Duodenal mucosa (tissue), 2 donors: ENCODE data around the gene TNPO3.
"Not testable (repeated sequence)": the region's sequence is repeated elsewhere in the genome, so short reads cannot be mapped to it uniquely, and the experiment has no call there.

Experiments used
- H3K27ac ChIP-seq: one replicate; pipeline ENCODE4 v1.7.0; 2013; ENCODE audit warnings: low read depth, low read length
- H3K27me3 ChIP-seq, 2 donors: one replicate each; pipeline ENCODE4 v1.7.0; 2013; ENCODE audit warnings: low read length in 2 of 2, control low read depth in 1 of 2; ENCODE audit not compliant: insufficient read depth in 2 of 2, control insufficient read depth in 1 of 2
- H3K36me3 ChIP-seq, 2 donors: one replicate each; pipeline ENCODE4 v1.7.0; 2013; ENCODE audit warnings: low read length in 2 of 2, control low read depth in 1 of 2; ENCODE audit not compliant: insufficient read depth in 2 of 2, control insufficient read depth in 1 of 2
- H3K4me1 ChIP-seq, 2 donors: one replicate each; pipeline ENCODE4 v1.7.0; 2013; ENCODE audit warnings: low read length in 2 of 2, control low read depth in 1 of 2; ENCODE audit not compliant: insufficient read depth in 2 of 2, control insufficient read depth in 1 of 2
- H3K4me3 ChIP-seq, 2 donors: one replicate each; pipeline ENCODE4 v1.7.0; 2013; ENCODE audit warnings: low read length in 2 of 2, low read depth in 1 of 2
- H3K9ac ChIP-seq, 2 donors: one replicate each; pipeline ENCODE4 v1.7.0; 2013; ENCODE audit warnings: low read length in 2 of 2, low read depth in 1 of 2
- H3K9me3 ChIP-seq, 2 donors: one replicate each; pipeline ENCODE4 v1.7.0; 2013; ENCODE audit warnings: low read length in 2 of 2, control low read depth in 1 of 2; ENCODE audit not compliant: control insufficient read depth in 1 of 2

Gene TNPO3

DNA sequence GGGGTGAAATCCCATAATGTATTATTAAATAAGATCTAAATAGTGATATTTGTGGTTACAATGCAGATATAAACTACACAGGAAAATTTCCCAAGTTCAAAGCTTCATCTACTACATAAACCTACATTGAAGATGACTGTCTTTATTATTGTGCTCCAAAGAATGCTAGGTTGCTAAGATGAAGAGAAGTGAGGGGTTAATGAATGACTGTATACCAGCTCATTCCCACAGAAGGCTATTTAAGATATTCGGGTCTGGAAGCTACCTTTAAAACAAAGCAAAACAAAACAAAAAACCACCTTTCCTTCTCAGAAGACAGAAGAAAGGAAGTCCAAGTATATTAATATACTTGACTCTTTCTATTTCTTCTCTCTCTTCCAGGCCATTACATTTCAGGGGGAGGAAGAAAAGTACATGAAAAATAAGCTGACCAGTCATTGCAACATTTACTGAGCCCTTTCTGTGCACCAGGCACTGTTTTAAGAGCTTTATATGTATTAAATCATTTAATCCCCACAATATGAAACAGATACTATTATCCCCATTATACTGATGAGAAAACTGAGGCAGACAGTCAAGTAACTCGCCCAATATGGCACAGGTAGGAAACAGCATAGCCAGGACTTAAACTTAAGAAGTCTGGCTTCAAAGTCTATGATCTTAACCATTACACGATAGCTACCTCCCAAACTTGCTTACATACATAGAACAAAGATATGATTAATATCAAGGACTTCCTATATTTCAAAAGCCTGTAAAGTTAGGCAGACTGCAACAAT is 48.1 kb downstream of the TNPO3 start:
- Histone ChIP-seq H3K27ac (no peak overlapping the region), H3K36me3 (peaks cover 5 to 20% of the 10 kb centered on the region in 2 donors), H3K27me3 (no peaks in the 10 kb centered on the region), H3K9ac (no peak overlapping the region), H3K9me3 (no peaks in the 10 kb centered on the region), H3K4me3 (no peak overlapping the region), H3K4me1 (no peaks in the 10 kb centered on the region)

- no peak overlapping the region for H3K4me3 ChIP-seq
- no peaks in the 10 kb centered on the region for H3K9me3 ChIP-seq
- H3K27ac ChIP-seq: no peak overlapping the region
- no peak overlapping the region for H3K9ac ChIP-seq
- H3K4me1 ChIP-seq: no peaks in the 10 kb centered on the region
- peaks cover 14 to 34% of the 10 kb centered on the region in 2 donors for H3K36me3 ChIP-seq
- H3K27me3 ChIP-seq: no peaks in the 10 kb centered on the region
These were observed 49.7 kb downstream of the TNPO3 start for GRCh38 chr7:129005186-129005585.

GRCh38 chr7:128997181-128997580 is 57.7 kb downstream of the TNPO3 start:
- H3K9me3 ChIP-seq: no peaks in the 10 kb centered on the region
- no peak overlapping the region for H3K9ac ChIP-seq
- H3K4me1 ChIP-seq: no peaks in the 10 kb centered on the region
- H3K4me3 ChIP-seq: no peak overlapping the region
- H3K27me3 ChIP-seq: no peaks in the 10 kb centered on the region
- no peak overlapping the region for H3K27ac ChIP-seq
- H3K36me3 ChIP-seq: peaks cover 23 to 58% of the 10 kb centered on the region in 2 donors

DNA sequence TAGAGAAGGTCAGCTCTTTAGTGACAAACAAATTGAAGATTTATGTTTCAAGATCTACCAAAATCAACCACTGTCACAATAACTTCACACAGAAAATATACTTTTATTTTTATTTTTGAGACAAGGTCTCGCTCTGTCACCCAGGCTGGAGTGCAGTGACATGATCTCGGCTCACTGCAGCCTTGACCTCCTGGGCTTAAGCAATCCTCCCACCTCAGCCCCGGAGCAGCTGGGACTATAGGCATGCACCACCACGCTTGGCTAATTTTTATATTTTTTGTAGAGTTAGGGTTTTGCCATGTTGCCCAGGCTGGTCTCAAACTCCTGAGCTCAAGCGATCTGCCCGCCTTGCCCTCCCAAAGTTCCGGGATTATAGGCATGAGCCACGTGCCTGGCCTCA is 60.4 kb downstream of the TNPO3 start:
- H3K9ac ChIP-seq, H3K27ac ChIP-seq, H3K9me3 ChIP-seq, H3K4me1 ChIP-seq, H3K4me3 ChIP-seq, H3K27me3 ChIP-seq: not testable (repeated sequence)
- H3K36me3 ChIP-seq: peaks cover 18 to 48% of the 10 kb centered on the region in 2 donors

- peaks cover 20 to 45% of the 10 kb centered on the region in 2 donors for H3K36me3 ChIP-seq
- H3K27ac ChIP-seq: no peak overlapping the region
- no peaks in the 10 kb centered on the region for H3K9me3 ChIP-seq
- H3K27me3 ChIP-seq: no peaks in the 10 kb centered on the region
- H3K9ac ChIP-seq: no peak overlapping the region
- no peak overlapping the region for H3K4me3 ChIP-seq
- H3K4me1 ChIP-seq: no peaks in the 10 kb centered on the region
These were observed 61.5 kb downstream of the TNPO3 start for GRCh38 chr7:128993419-128993818.

GRCh38 chr7:128989961-128990360 is 65.0 kb downstream of the TNPO3 start:
- Histone ChIP-seq H3K9me3 (no peaks in the 10 kb centered on the region), H3K4me1 (no peaks in the 10 kb centered on the region), H3K27ac (no peak overlapping the region), H3K27me3 (no peaks in the 10 kb centered on the region), H3K36me3 (peaks cover 25 to 55% of the 10 kb centered on the region in 2 donors), H3K9ac (no peak overlapping the region), H3K4me3 (no peak overlapping the region)

- H3K4me3 ChIP-seq: no peak overlapping the region
- no peak overlapping the region for H3K9ac ChIP-seq
- no peak overlapping the region for H3K27ac ChIP-seq
- H3K36me3 ChIP-seq: peaks cover 28 to 57% of the 10 kb centered on the region in 2 donors
- no peaks in the 10 kb centered on the region for H3K27me3 ChIP-seq
- H3K4me1 ChIP-seq: no peaks in the 10 kb centered on the region
- H3K9me3 ChIP-seq: no peaks in the 10 kb centered on the region
These were observed 66.5 kb downstream of the TNPO3 start for GRCh38 chr7:128988372-128988771.

GRCh38 chr7:128986609-128987008 is 68.3 kb downstream of the TNPO3 start:
- Histone ChIP-seq H3K27ac (no peak overlapping the region), H3K9ac (no peak overlapping the region), H3K27me3 (no peaks in the 10 kb centered on the region), H3K4me1 (no peaks in the 10 kb centered on the region), H3K4me3 (no peak overlapping the region), H3K9me3 (no peaks in the 10 kb centered on the region), H3K36me3 (peaks cover 41 to 69% of the 10 kb centered on the region in 2 donors)

DNA sequence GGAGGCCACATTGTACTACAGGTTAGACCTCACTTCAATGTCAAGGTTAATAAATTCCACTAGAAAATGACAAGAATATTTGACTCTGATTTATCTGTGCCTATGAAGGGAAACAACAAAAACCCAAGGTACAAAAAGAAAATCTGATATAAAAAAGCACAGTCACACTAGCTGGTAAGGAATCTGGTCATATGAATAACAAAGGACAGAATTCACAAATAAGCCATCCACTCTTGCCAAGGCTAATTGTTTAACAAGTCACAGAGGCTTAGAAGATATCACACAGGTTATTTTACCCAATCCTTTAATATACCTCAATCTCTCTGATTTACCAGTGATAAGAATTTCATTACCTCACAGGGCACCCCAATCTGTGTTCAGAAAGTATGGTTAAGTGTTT is 69.3 kb downstream of the TNPO3 start:
- no peak overlapping the region for H3K9ac ChIP-seq
- peaks cover 44 to 73% of the 10 kb centered on the region in 2 donors for H3K36me3 ChIP-seq
- no peaks in the 10 kb centered on the region for H3K4me1 ChIP-seq
- H3K27ac ChIP-seq: no peak overlapping the region
- H3K9me3 ChIP-seq: no peaks in the 10 kb centered on the region
- no peaks in the 10 kb centered on the region for H3K27me3 ChIP-seq
- no peak overlapping the region for H3K4me3 ChIP-seq

DNA sequence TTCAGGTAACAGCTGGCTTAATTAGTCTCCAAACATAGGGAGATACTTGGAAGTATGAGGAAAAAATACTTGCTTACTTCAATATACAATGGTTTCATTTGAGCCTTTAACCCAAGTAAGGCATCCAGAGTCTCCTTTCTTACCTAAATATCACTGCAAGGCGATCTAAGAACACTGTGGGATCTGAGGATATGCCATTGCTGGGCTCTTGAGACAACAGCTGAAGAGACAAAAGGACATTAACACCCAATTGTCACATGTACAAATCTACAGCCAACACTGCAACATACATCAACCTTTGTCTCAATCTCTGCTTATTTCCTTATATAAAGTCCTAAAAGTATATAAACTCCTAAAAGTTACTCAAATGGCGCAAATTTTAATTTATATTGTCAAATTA is 72.8 kb downstream of the TNPO3 start:
- H3K36me3 ChIP-seq: peaks cover 42 to 86% of the 10 kb centered on the region in 2 donors

More for the DNA sequence above, 72.8 kb downstream of the TNPO3 start:
- H3K4me3 ChIP-seq: no peak overlapping the region
- H3K27ac ChIP-seq: no peak overlapping the region
- H3K9me3 ChIP-seq: no peaks in the 10 kb centered on the region
- H3K27me3 ChIP-seq: no peaks in the 10 kb centered on the region
- H3K9ac ChIP-seq: no peak overlapping the region
- H3K4me1 ChIP-seq: no peaks in the 10 kb centered on the region
